ENCODE measurements around the gene FAM83D.
A peak's percentile ranks its signal among the peaks of the same experiment; 100 is the strongest.
"Not testable (repeated sequence)": the region's sequence is repeated elsewhere in the genome, so short reads cannot be mapped to it uniquely, and the experiment has no call there.

The FAM83D gene

DNA sequence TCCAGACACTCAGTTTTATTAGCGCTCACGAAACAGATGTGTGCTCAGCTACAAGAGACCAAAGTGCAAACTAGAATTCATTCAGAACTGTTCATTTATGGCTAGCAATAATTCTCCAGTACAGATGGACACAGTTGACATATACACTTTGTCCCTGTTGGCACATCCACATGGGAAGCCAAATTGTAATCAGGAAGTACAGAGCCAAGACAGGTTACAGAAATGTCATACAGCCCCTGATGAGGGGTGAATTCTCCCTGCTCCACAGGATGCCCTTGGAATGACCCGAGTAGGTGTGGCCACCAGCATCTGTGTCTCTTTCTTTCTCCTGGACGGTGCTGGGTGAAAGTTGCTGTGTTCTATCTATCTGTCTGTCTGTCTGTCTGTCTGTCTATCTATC, 43.5 kb downstream of the FAM83D start:
- no peak for DNase-seq

DNA sequence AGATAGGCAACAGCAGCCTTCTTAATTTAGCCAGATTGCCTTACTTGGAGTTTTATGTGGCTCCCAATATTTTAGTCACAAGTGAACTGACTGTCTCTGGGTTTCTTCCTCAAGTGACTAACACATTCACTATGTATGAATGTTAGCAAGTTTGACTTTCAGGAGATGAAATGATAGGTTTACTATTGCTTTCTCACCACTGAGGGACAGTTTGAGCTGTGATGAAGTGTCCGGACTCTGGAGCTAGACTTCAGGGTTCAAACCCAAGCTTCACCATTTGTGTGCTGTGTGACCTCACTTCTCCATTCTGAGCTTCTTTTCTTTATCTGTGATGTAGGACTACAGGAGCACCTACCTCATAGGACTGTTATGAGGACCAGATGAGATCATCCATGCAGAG, 44.1 kb downstream of the FAM83D start:
- no peak for DNase-seq

DNA sequence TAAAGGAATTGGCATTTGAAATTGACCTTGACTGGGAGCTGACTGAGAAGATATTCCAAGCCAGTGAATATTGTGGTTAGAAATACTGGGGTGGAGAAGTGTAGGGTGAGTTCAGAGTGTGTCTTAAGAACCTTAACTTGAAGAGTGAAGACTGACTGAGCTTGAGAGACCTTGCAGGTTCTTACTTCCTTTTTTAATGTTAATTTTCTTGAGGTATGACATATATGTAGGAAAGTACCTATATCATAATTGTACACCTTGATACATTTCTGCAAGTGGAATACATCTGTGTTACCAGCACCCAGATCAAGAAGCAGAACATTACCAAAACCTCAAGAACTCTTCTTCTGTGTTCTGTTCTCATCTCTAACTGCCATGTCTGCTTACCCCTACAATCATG, 46.9 kb downstream of the FAM83D start:
- DNase-seq: no peak

DNA sequence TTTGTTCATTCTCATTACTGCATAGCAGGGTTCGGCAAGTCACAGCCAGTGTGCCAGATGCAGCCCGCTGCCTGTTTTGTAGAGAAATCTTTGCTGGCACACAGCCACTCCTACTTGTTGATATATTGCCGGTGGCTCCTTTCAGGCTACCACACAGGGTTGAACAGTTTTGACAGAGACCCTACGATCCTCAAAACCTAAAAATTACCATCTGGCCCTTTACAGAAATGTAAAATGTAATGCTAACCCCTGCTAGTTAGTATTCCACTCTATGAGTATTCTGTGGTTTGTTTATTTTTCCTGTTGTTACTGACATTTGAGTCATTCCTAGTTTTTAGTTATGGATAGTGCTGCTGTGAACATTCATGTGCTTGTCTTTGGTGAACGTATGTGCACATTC, 47.4 kb downstream of the FAM83D start:
- no peak for DNase-seq

DNA sequence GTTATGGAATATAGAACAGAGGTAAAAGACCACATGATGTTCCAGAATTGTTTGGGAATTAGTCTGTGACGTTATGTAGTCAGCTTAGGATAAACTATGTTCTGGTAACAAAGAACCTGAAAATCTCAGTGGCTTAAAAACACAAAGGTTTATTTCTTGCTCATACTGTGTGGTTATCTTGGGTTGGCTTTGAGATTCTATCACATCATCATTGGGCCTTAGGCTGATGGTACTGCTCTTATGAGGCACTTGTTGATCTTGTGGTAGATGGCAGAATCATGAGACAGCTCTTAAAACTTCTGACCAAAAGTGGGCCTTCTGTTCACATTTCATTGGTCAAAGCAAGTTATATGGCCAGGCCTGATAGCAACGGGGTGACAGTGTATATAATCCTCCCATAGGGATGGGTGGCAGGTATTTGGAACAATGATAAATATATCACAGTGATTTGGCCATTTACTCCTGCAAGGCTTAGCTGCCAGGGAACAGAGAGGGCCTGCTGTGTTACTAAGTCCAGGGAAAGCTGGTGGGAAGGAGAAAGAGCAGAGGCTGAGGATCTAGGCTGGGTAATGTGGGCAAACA, 49.4 kb downstream of the FAM83D start:
- DNase-seq: peak; percentile 37

DNA sequence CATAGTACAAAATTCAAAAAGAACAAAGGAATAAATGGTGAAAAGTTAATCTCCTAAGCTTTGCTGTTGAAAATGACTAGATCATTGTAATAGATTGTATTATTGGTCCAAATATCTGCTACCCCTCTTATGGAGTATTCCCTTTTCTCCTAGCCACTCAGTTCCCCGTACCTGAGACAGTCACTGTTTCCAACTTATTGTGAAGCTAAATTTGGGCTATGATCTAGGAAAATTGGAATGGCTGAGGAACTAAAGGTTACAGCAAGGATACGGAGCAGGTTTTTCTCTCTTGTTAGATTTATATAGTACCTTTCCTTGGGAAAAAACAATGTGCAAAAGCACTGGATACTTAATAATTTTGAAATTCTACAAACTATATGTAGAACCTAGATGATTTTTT, 53.2 kb downstream of the FAM83D start:
- DNase-seq: no peak

DNA sequence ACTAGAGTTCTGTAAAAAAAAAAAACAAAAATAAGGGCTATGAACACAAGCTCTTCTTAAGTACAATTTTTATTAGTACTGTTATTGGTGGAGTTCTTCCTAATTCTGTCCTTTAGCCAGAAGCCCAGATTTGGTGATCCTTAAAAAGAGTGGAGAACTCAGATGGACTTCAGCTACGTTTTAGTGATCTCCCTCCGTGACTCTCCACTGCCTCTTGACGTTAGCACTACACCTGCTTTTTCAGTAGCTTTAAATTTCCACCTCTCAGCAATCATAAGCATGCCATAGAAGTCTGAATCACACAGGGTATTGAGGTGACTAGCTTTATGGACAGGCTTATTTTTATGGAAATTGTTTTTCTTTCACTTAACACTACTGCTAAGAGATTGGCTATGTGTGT, 53.6 kb downstream of the FAM83D start:
- DNase-seq: no peak

DNA sequence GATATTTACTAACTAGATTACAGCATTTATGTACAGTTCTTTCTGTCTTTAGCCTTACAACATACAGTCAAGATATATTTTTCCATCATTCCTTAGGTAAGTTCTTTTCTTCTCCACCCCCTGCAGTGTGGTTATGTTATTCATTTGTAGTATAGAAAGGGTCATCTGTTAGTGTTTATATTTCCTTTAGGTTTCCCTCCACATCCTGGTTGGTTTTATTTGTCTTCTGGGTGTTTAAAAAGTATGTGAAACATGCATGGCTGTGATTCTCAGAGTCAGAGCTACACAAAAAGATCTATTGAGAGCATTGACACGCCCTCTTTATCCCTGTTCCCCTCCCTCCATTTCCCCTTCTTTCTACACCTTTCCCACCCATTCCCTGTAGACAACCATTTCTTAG, 56.1 kb downstream of the FAM83D start:
- DNase-seq: no peak

DNA sequence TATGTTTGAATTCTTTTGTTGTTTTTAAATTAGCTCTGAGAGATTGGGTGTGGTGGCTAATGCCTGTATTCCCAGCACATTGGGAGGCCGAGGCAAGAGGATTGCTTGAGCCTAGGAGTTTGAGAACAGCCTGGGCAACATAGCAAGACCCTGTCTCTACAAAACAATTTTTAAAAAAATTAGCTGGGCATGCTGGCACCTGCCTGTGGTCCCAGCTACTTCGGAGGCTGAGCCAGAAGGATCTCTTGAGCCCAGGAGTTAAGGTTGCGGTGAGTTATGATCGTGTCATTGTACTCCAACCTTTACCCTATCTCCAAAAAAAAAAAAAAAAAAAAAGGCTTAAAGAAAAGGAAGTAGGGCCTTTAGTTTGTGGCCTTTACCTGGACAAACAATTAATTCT, 58.8 kb downstream of the FAM83D start:
- no peak for DNase-seq

DNA sequence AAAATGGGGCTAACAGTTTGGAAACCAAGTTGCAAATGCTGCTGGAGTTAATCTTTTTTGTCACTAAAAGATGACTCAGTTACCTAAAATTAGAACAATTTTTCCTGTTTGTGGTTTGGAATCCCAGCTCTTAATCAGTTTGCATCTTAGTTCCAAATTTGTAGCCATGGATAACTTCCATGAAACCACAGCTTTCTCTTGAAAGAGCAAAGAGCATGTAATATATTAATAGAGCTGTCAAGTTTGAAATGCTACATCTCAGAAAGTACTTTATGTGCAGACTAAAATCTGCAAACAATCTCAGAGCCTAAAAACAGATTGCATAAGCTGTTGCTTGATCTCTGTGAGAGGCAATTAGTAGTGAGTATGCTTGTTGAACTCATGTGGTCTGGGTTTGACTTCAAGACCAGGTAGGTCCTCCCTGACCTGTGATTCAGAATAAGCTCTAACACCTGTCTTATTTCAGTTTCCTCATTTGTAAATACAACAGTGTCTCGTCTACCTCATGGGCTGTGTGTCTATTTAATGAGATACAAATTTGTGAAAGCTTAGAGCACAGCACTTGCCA, 59.5 kb downstream of the FAM83D start:
- no peak for DNase-seq

DNA sequence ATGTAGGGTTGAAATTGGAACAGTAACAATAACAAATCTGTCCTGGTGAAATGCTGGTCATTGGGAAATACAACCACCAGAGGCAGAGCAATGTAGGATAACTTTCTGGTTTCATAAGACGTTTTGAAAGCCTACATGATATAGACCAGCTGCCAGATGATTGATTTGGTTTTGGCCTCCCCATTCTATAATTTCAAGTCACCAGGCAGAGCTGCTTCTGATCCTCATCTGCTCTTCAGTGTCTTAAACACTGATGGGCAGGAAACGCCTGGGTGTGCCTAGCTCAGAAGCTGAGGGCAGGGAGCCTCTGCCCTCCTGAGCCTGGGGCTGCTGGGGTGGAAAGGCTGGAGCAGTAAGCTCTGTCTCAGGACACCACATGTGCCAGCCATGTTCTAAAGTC, 60.4 kb downstream of the FAM83D start:
- no peak for DNase-seq

DNA sequence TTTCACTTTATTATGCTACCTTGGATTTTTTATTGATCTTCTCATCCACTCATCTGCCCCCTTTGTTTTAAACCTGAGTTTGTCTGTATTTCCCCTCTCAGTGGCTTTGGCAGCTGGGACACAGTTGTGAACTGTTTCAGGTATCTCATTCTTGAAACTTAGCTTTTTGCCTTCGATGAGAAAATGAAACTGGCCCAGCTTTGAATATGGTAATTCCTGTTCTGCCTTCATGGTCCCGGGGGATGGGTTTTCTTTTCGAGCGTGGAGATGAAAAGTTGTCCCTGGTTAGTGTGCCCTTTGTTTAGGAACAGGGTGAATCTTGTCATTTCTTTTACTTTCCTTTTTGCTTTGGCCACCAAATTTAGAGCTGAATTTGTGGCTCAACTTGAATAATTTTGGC, 61.6 kb downstream of the FAM83D start:
- DNase-seq: no peak

DNA sequence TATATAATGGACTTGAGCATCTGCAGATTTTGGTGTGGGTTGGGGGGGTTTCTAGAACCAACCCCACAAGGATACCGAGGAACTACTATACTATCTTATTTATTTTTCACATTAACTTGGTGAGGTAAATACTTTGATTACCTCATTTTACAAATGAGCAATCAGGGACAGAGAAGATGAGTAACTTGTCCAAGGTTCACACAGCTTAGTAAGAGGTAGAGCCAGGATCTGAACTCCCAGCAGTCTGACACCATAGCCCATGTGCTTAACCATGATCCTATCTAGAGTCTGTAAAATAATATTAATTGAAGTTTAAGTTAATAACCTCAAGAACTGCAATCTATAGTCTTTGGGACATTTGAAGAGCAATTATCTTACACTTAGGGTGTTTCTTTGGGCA, 64.5 kb downstream of the FAM83D start:
- no peak for DNase-seq

DNA sequence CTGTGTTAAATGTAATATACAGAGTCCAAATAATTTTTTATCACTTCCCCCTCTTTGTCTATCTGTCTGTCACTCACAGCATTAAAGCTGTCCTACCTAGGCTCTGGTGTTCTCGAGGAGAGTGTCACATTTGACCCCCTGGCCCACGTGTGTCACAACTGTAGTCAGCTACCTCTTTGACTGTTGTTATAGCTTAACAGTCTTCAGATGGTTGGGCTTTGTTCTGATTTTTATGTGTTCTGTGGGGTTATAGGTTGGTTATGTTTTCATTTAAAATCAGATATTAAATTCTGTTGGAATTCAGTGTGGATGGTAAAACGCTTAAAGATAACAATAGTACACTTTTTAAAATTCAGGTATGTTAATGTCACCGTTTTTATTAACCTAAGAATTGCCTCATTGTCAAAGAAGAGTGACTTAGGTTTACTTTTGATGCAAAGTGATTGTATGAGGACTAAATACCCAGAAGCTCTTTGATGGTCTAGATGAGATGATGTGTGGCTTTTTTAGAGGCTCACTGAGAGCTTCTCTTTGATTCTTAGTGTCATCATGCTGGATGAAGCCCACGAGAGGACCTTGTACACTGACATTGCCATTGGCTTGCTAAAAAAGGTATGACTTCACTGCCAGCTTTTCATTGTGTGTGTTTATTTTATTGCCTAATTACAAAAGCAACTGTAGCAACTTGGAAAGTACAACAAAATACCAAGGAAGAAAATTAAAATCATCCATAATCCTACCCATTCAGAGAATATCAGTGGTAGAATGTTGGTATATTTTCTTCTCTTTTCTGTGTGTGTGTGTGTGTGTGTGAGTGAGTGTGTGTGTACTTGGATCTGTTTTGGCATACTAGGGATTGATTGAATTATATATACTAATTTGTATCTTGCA, 65.8 kb downstream of the FAM83D start:
- no peak for DNase-seq

DNA sequence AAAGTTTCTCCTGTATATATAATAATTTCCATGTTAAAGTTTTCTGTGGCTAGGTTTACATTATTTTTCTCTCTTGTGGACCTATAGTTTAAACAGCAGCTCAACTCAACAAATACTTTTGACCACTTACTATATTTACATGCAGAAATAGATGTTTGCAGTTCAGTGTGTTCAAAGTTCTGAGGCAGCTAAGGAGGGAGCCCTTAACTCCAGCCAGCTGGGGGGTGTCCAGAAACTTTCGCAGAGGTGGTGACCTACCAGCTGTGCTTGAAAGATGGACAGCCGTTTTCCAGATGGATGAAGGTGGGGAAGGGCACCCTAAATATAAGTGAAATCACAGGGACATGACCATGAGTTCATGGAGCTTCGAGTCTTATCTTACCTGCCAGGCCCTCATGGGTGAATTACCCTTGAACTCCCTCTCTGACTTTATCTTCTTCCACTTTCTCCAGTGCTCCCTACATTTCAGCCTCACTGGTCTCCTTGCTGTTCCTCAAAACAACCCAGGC, 69.4 kb downstream of the FAM83D start:
- DNase-seq: no peak

DNA sequence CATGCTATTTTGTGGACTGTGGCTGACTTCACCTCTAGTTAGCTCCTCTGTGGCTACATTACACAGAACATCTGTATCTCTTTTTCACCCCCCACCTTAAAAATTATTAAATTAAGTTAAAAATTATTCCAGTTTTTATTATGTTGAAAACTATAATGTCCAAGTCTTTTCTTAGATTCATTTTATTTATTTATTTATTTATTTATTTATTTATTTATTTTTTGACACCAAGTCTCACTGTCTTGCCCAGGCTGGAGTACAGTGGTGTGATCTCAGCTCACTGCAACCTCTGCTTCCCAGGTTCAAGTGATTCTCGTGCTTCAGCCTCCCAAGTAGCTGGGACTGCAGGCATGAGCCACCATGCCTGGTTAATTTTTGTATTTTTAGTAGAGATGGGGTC, 70.6 kb downstream of the FAM83D start:
- not testable (repeated sequence) for DNase-seq

DNA sequence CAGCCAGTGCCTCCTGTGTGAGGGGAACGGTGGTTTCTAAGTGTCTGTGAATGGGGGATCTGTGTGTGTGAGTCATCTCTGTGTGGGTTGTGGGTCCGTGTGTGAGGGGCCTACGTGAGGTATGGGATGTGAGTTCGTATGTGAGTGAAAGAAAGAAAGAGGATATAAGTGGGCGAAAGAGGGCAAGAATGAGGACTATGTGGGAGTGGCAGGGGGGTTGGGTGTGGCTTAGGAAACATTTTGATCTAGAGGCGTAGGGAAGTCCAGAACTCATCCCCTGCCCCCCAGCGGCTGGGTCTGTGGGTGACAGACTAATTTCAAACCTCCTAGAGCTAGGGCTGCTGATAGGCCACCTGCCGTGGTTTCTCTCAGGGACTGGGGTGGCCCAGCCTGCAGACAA, 71.4 kb downstream of the FAM83D start:
- DNase-seq: peak; percentile 87

DNA sequence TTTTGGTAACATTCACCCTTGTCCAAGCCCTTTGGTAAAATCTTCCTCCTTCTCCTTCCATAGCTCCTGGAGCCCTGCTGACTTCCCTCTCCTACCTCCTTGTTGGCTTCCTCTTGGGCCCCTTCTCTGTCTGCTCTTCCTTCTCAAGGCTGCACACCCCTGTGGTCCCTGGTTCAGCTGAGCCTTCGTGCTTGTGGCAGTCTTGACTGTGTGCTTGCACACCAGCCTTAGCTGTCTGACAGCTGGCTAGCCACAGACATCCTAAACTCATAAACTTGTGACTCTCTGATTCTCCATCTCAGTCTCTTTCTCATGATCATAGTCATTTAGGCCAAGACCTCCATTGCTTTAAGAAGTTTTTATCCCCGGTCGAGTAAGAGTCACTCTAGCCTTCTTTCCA, 73.0 kb downstream of the FAM83D start:
- no peak for DNase-seq

DNA sequence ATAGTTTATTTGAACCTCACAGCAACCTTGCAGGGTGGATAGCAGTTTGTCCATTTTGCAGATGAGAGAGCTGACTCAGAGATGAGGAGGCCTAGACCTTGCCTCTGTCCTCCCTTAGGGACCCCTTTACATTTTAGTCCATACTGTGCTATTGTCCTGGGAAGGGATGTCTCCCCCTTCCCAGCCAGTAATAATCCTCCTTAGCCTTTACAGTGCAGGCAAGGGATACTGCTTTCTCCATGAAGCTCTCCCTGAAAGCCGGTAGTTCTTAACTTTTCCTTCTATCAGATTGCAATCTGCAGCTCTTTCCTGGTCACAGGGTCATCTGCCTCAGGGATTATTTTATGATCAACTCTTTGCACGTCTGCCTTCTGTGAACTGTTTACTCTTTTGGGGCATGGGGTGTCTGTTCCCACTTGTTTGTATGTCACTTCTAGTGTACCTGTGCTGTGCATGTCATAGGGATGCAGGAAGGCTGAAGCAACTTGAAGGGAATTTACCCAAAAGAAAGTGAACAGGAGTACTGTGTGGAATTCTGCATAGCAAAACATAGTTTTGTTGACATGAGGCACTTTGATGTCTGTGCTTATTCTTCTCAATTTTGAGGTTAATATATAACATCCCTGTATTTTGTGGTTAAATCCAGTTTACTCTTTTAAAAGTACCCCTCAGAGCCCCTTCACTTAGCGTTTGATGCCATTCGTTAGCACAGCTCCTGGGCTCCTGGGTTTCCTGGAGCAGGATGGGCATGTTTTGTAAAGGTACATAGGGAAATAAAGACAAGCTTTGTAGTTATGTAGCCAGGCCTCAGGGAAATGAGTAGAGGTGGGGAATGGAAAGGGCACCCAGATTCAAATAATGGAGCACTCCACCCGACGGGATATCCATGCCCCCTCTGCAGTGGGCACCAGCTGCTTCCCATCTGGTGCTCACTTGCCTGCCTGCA, 74.0 kb downstream of the FAM83D start:
- DNase-seq: no peak

All from activated CD4-positive, alpha-beta T cell treated with anti-CD3 and anti-CD28 coated beads, Interleukin-10, Interleukin-2, amounts not matched to agents 100 ng/mL and 50 ng/mL, durations not matched to agents 16 hours and 8 hours (primary cell).